HepG2 (cell line): Measurements from ENCODE around the gene GNPDA2. TPM values are rescaled to one million over a fixed set of nuclear protein-coding genes. Genes with fewer than 3 reads are reported as not detected.

Source experiments
- ATAC-seq: fragments of 200-7000 bp; cut with Tn5 transposase; 3 replicates; pipeline ENCODE4 v1.9.1; 2020; ENCODE audit warnings: mild to moderate bottlenecking, moderate library complexity
- BruUV-seq: library from RNA; stranded (reverse); fragments of 400-500 nt; replicated peaks from 2 replicates; lab custom pipeline; 2021; lab: Mats Ljungman, UMichigan
- CTCF ChIA-PET: fragments of 300-600 bp; formaldehyde crosslinking; extraction: SDS; loops from one replicate; lab custom pipeline; 2021; ENCODE audit warnings: low total read pairs, inconsistent platforms, low intra/inter-chr PET ratio; lab: Yijun Ruan, JAX
- POLR2A ChIA-PET: fragments of 350-600 bp; sonication (Branson Sonifier 250); formaldehyde crosslinking; loops from one replicate; lab custom pipeline; 2020; ENCODE audit warnings: antibody characterized with exemption, inconsistent platforms; lab: Yijun Ruan, JAX
- DNase-seq: peaks from one replicate; pipeline ENCODE4 v3.0.0-alpha.2; 2015; ENCODE audit warnings: low spot score
- FAIRE-seq: peaks from 3 replicates; lab custom pipeline; 2011; peaks lifted over from hg19 to GRCh38; lab: Jason Lieb, UNC
- H2AFZ ChIP-seq: one replicate; pipeline ENCODE4 v1.6.1; 2011; ENCODE audit warnings: low read length, inconsistent platforms
- H3K27ac ChIP-seq: fragments of 300-600 bp; 3 replicates; pipeline ENCODE4 v1.8.0; 2011; ENCODE audit warnings: mixed run types, mild to moderate bottlenecking, mixed read lengths, low read length, inconsistent platforms; ENCODE audit not compliant: insufficient read depth; ENCODE audit errors: extremely low read length
- H3K27me3 ChIP-seq, 2 experiments: fragments of 200-600 bp in 1 of 2; 2 replicates in 1 of 2; 3 replicates in 1 of 2; pipeline versions ENCODE4 v1.6.0 to v1.8.0; 2011; ENCODE audit warnings: low read length in 2 of 2, mild to moderate bottlenecking in 2 of 2, moderate library complexity in 2 of 2, inconsistent platforms in 1 of 2; ENCODE audit not compliant: insufficient read depth in 2 of 2, control insufficient read depth in 1 of 2
- H3K36me3 ChIP-seq, 2 experiments: fragments of 200-600 bp in 1 of 2; replicated peaks in 1 of 2; 2 replicates in 1 of 2; 3 replicates in 1 of 2; pipeline versions ENCODE4 v1.5.1 to v1.8.0; 2011; ENCODE audit warnings: low read length in 2 of 2, inconsistent platforms in 1 of 2; ENCODE audit not compliant: insufficient read depth in 2 of 2, control insufficient read depth in 1 of 2
- H3K4me1 ChIP-seq: 2 replicates; pipeline ENCODE4 v1.5.1; 2012; ENCODE audit warnings: low read length, inconsistent platforms; ENCODE audit not compliant: insufficient read depth
- H3K4me2 ChIP-seq: 2 replicates; pipeline ENCODE4 v1.6.0; 2011; ENCODE audit warnings: low read depth, low read length, inconsistent platforms
- H3K4me3 ChIP-seq, 3 experiments: fragments of 200-600 bp in 1 of 3; sonication (generic), shearing (Covaris generic) in 1 of 3; replicated peaks in 1 of 3; 2 replicates each; pipeline ENCODE4 v1.5.1; 2011 to 2016; ENCODE audit warnings: low read length in 3 of 3, inconsistent platforms in 2 of 3, low read depth in 2 of 3, mild to moderate bottlenecking in 2 of 3, control low read depth in 1 of 3, mixed read lengths in 1 of 3; ENCODE audit not compliant: insufficient read depth in 1 of 3
- H3K79me2 ChIP-seq: one replicate; pipeline ENCODE4 v1.6.1; 2011; ENCODE audit warnings: low read length, inconsistent platforms; ENCODE audit not compliant: insufficient read depth
- H3K9ac ChIP-seq: 2 replicates; pipeline ENCODE4 v1.6.0; 2011; ENCODE audit warnings: mild to moderate bottlenecking, low read depth, low read length, inconsistent platforms; ENCODE audit not compliant: insufficient read depth
- H3K9me3 ChIP-seq: 2 replicates; pipeline ENCODE4 v1.5.1; 2012; ENCODE audit warnings: mild to moderate bottlenecking, low read length
- H4K20me1 ChIP-seq: 2 replicates; pipeline ENCODE4 v1.6.0; 2011; ENCODE audit warnings: inconsistent platforms, mild to moderate bottlenecking, low read length, moderate library complexity; ENCODE audit not compliant: insufficient read depth
- MED8 ChIP-seq: sonication (generic); formaldehyde crosslinking; IDR thresholded peaks from 2 replicates; pipeline ENCODE4 v1.8.1; 2023; ENCODE audit warnings: mild to moderate bottlenecking, missing genetic modification reagents; ENCODE audit not compliant: insufficient replicate concordance
- MLLT10 ChIP-seq: sonication (generic); formaldehyde crosslinking; IDR thresholded peaks from 2 replicates; pipeline ENCODE4 v1.4.0; 2020; ENCODE audit warnings: missing genetic modification reagents
- NR2F1 ChIP-seq, 2 experiments: fragments of 450-650 bp in 1 of 2; formaldehyde crosslinking in 1 of 2; IDR thresholded peaks; 2 replicates each; pipeline versions ENCODE4 v1.5.0 to v1.6.1; 2016 to 2020; ENCODE audit warnings: mild to moderate bottlenecking in 1 of 2, missing compliant biosample characterization in 1 of 2, missing genetic modification reagents in 1 of 2, moderate library complexity in 1 of 2
- PHF21A ChIP-seq: sonication (generic); formaldehyde crosslinking; IDR thresholded peaks from 2 replicates; pipeline ENCODE4 v1.5.0; 2020; ENCODE audit warnings: mild to moderate bottlenecking, missing genetic modification reagents
- POLR2G ChIP-seq: fragments of 200-400 bp; formaldehyde crosslinking; IDR thresholded peaks from 2 replicates; pipeline ENCODE4 v1.6.1; 2018; ENCODE audit warnings: mild to moderate bottlenecking, low read depth, low read length, moderate library complexity
- RNF2 ChIP-seq: fragments of 450-650 bp; conservative IDR thresholded peaks from 2 replicates; pipeline ENCODE4 v1.6.1; 2016; ENCODE audit warnings: low read depth
- ZBTB38 ChIP-seq: sonication (generic); formaldehyde crosslinking; IDR thresholded peaks from 2 replicates; pipeline ENCODE4 v1.5.1; 2020; ENCODE audit warnings: mild to moderate bottlenecking, missing genetic modification reagents
- ZNF230 ChIP-seq: sonication (generic); formaldehyde crosslinking; IDR thresholded peaks from 2 replicates; pipeline ENCODE4 v1.4.0; 2020; ENCODE audit warnings: mild to moderate bottlenecking, missing genetic modification reagents
- ZNF30 ChIP-seq: sonication (generic); formaldehyde crosslinking; IDR thresholded peaks from 2 replicates; pipeline ENCODE4 v1.5.0; 2020; ENCODE audit warnings: mild to moderate bottlenecking, missing genetic modification reagents
- ZNF331 ChIP-seq: sonication (generic); formaldehyde crosslinking; IDR thresholded peaks from 2 replicates; pipeline ENCODE4 v1.4.0; 2020; ENCODE audit warnings: missing genetic modification reagents
- ZNF383 ChIP-seq: sonication (generic); formaldehyde crosslinking; IDR thresholded peaks from 2 replicates; pipeline ENCODE4 v1.4.0; 2020; ENCODE audit warnings: missing genetic modification reagents, mild to moderate bottlenecking, borderline replicate concordance
- ZNF687 ChIP-seq: sonication (generic); formaldehyde crosslinking; IDR thresholded peaks from 2 replicates; pipeline ENCODE4 v1.5.1; 2020; ENCODE audit warnings: mild to moderate bottlenecking, missing genetic modification reagents, moderate library complexity
- whole genome bisulfite sequencing: methylation state at CpG from one replicate; pipeline ENCODE4 v1.1.6; 2017; ENCODE audit warnings: low lambda C conversion rate; 5-methylcytosine and 5-hydroxymethylcytosine counted together
- in situ Hi-C: cut with HindIII; loops from 2 replicates; pipeline ENCODE4 v1.10.0; 2017; ENCODE audit warnings: low pct_unique_long_range_greater_than_20kb; ENCODE audit not compliant: extremely low pct_ligation_motif_present
- intact Hi-C: fragments of 100-400 bp; cut with micrococcal nuclease; formaldehyde crosslinking; loops from one replicate; pipeline ENCODE4 v1.10.0; 2022; ENCODE audit not compliant: unreplicated experiment
- polyA plus RNA-seq, 8 experiments: library from polyadenylated mRNA; depleted of rRNA in 3 of 8; stranded (reverse) in 7 of 8; unstranded in 1 of 8; fragments of >200 nt; fragmentation: Illumina TruSeq in 4 of 8; extraction: Trizol in 4 of 8; gene quantifications; 2 replicates each; pipeline versions ENCODE4 v1.2.1 to v1.2.3, GENCODE V29; 2011 to 2016; ENCODE audit warnings: low read depth in 4 of 8, missing spikeins in 1 of 8, mixed read lengths in 1 of 8; ENCODE audit not compliant: insufficient read depth in 1 of 8
- total RNA-seq, 5 experiments: library from RNA; depleted of rRNA; stranded (reverse); fragments of >200 nt; fragmentation: Illumina TruSeq; extraction: Trizol; gene quantifications; 2 replicates each; pipeline ENCODE4 v1.2.3, GENCODE V29; 2016; ENCODE audit warnings: low read depth in 1 of 5
- TF ChIP-seq, protein P1 (sequence below): sonication (generic); formaldehyde crosslinking; conservative IDR thresholded peaks from 2 replicates; pipeline ENCODE4 v1.8.0; 2022; ENCODE audit warnings: low read depth, missing genetic modification reagents

The GNPDA2 gene
- total and polyA plus RNA-seq, 2 of the 13 experiments (the other 11 are each of a cell fraction or from before 2014, with no cell fraction given) = 5.4 to 9.0 TPM

DNA sequence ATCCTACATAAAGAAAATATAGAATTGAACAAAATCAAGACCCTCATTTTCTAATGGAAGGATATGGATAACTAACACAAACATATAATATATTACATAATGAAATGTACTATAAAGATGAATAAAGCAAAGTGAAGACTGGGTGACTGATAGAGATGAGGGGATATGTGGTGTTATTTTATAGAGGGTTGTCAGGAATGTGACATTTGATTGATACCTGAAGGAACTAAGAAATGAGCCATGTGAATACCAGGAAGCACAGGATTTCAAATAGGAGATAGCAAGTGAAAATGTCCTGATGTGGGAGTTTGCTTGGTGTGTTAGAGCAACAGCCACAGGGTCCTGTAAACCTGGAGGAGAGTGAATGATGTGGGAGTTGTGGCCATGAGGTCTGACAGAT, 40.1 kb upstream of the GNPDA2 start (continued):
- TF ChIP-seq ZBTB38 (CRISPR knock-in tag) = no peak

DNA sequence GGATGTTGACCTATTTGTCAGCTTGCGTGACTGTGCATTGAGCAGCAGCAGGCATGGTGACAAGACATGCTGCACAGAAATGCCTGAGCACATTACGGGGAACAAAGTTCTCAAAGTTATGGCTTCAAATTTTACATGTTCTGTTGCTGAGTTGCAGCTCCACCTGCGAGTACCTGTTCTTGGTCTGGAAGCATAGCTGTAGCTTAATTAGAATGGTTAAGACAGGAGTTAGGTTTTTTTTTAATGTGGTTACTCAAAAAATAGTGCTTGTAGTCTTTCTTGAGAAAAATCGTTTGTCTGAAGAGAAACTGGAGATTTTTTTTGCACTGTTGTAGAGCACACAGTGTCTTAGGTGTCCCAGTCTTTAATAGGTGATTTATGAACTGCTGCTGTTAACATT, 38.8 kb upstream of the GNPDA2 start:
- TF ChIP-seq ZNF383 (CRISPR knock-in tag) (no peak), MLLT10 (CRISPR knock-in tag) (no peak), ZNF230 (CRISPR knock-in tag) (no peak), RNF2 (no peak), POLR2G (no peak), PHF21A (no peak), ZNF30 (CRISPR knock-in tag) (no peak), ZNF331 (CRISPR knock-in tag) (no peak), ZNF687 (CRISPR knock-in tag) (no peak), NR2F1 (CRISPR knock-in tag; IDR thresholded peaks at IDR 0.05) (no peak), MED8 (CRISPR knock-in tag) (no peak)
- TF ChIP-seq, protein P1, sequence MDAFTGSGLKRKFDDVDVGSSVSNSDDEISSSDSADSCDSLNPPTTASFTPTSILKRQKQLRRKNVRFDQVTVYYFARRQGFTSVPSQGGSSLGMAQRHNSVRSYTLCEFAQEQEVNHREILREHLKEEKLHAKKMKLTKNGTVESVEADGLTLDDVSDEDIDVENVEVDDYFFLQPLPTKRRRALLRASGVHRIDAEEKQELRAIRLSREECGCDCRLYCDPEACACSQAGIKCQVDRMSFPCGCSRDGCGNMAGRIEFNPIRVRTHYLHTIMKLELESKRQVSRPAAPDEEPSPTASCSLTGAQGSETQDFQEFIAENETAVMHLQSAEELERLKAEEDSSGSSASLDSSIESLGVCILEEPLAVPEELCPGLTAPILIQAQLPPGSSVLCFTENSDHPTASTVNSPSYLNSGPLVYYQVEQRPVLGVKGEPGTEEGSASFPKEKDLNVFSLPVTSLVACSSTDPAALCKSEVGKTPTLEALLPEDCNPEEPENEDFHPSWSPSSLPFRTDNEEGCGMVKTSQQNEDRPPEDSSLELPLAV (CRISPR knock-in tag) = no peak
- TF ChIP-seq, all 625 proteins: peak for 0
- intact Hi-C loops = no loop called here

More for the DNA sequence above, 38.8 kb upstream of the GNPDA2 start:
- no TSS peak for BruUV-seq
- Histone ChIP-seq H3K9me3 (no peaks in the 10 kb centered on the region), H3K79me2 (no peaks in the 10 kb centered on the region), H3K4me3 (no peak overlapping the region), H4K20me1 (no peaks in the 10 kb centered on the region), H2AFZ (no peak overlapping the region), H3K4me2 (no peak overlapping the region), H3K9ac (no peak overlapping the region), H3K27ac (no peak overlapping the region), H3K27me3 (no peaks in the 10 kb centered on the region), H3K4me1 (no peaks in the 10 kb centered on the region), H3K36me3 (no peaks in the 10 kb centered on the region)
- DNase-seq = no peak
- no peak for ATAC-seq
- CTCF ChIA-PET = no interaction called here
- no peak for FAIRE-seq
- in situ Hi-C loops = loop anchor here (25.0 kb wide), 1 partner anchor 1497 kb away; no protein-coding TSS in a partner anchor
- POLR2A ChIA-PET = no interaction called here
- WGBS = 8% methylated on average over 4 of the region's 4 CpGs
